Stimulated activated naive CD4-positive, alpha-beta T cell treated with Interleukin-2 at 50 U/mL for 16 hours (primary cell): Measurements from ENCODE around the gene KRTAP10-1.
"Not testable (repeated sequence)": the region's sequence is repeated elsewhere in the genome, so short reads cannot be mapped to it uniquely, and the experiment has no call there.

Experiments used
- DNase-seq: peaks from one replicate; lab custom pipeline; 2025; lab: John Stamatoyannopoulos, UW

The KRTAP10-1 gene

GRCh38 chr21:44515359-44516165 lies 24.4 kb downstream of the KRTAP10-1 start:
- no peak for DNase-seq

DNA sequence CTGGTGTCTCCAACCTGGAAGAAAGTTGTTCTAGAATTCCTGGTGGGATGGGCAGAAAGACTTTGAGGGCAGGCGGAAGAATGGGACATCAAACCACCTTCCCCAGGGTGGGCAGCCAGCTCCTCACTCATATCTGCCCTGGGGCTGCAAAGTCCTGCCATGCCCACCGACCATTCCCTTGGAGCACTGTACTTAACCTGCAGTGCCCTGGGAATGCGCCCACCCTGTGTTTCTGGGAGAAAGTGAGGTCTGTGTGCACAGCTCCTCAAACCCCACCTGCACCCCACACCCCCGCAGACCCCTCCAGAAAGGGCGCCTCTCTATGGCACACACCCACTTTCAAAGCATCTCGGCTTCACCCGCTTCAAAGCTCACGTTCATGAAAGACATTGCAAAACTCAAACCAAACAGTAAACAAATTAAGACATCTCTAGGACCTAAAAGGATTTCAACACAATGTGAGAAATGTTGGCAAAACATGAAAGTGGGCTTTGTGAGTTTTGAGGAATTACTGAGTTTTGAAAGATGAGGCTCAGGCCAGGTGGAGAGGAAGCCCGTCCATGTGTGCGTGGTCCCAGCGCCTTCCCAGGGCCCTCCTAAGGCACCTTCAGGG lies 25.1 kb downstream of the KRTAP10-1 start:
- no peak for DNase-seq

DNA sequence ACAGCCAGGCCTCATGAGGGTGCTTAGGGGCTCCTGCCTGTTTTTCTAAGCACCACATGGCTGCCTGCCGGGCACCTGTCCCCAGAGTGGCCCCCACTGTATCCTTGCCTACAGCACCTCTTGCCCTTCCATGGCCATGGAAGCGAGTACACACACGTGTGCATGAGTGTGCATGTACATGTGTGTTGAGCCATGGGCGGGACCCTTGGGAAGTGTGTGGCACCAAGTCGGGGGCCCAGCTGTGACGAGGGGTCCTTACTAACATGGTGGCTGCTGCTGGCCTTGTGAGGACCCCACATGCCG lies 25.8 kb downstream of the KRTAP10-1 start:
- DNase-seq = no peak

DNA sequence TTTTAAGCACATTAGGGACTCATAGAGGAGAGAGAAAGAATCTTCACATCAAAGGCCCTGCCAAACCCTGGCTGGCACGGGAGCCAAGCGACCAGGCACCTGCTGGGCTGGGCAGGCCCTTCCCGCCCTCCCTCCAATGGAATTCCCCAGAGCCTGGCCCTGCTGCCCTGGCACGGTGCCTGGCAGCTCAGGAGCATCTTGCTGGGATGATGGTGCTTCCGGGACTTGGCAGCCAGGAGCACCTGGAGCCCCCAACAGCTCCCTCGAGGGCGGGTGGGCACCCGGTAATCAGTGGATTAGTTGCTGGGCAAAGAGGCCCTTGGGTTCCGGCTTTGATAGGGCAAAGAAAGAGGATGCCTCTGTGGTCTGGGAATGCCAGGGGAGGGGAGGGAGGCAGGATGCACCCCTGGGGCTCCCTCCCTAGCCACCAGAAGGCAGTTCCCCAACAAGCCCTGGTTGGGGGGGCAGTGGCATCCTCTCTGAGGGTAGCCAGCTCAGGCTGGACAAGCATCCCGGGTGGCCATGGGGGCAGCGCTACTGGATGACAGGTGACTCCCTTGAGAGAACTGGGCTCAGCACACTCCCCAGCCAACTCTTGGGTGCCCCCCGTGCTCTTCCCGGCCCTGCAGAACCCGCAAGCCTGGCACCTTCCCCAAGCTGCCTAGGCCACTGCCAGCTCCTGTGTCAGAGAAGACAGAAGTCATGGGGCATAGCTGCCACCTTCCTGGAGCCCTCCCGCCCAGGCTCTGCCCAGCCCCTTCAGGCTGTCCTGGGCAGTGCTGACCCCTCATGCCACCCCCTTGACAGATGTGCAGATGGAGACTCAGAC lies 26.4 kb downstream of the KRTAP10-1 start:
- DNase-seq = no peak

DNA sequence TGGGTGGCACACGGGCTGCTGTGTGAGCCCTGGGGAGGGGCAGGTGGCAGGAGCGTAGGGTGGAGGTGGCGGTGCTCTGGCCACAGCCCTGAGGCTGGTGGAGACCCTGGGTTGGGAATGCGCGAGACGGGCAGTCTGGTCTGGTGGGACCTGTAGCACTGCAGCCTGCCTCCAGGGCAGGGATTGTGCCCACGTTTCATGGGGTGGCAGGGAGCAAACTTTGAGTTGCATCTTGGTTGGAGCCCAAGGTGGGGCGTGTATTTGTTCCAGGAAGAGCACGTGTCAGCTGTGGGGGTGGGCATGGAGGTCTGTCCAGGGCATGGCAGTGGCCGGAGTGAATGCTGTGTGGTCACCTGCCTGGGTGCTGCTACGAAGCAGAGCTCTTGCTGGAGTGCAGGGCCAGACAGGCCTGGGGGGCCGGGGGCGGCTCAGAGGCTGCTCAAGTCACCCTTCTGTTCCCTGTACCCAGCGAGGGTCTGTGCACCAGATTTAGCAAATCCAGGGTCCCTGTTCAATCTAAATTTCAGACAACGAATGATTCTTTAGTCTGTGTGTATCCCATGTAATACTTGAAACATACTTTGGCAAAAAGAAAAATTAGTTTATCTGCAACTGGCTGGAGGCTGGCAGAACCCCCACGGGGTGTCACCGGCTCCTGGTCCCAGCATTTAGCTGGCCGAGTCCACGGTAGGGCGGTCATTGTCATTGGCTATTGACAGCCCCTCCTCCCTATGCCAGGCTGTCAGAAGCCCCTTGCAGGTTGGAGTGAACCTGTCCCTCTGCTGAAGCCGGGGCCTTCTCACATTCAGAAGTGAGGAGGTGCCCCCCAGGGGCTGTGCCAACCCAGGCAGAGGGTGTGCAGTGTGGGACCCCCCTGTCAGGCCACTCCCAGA lies 27.3 kb downstream of the KRTAP10-1 start:
- no peak for DNase-seq

DNA sequence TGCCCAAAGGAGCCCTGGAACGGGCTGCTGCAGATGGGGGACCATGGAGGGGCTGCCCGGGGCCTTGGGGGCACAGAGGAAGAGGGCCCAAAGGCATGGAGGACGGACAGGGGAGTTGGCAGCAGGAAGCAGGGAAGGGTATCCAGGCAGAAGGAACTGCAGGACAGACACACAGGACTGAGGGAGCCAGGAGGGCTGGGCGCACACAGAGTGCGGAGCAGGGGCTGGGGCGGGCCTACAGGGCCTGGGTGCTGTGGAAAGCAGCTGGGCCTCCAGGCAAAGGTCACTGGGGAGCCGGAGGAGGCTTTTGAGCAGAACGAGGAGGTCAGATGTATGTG lies 28.1 kb downstream of the KRTAP10-1 start:
- DNase-seq = no peak

DNA sequence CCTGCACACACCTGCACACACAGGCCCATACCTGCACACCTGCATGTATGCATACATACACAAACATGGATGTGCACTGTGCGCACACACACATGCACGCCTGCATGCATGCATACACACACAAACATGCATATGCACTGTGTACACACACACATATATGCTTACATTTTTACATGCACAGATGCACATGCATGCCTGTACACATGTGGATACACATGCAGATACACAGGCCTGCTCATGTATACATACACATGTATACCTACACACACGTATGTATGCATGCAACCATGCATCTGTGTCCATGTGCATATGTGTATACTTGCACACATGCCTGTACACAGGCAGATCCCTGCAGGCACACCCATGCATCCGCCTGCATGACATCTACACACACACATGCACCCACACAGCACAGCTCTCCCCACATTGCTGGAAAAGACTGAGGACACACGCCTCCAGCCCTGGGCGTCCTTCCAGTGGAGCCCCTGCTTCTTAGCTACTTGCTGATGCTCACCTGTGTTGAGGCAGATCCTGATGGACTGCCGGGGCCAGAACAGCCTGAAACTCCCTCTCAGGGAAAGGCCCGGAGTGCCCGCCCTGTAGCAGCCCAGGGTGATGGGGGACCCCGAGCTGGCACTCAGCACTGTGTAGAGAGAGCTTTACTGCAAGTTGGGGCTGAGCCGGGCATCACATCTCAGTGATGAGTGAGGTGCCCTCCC lies 28.6 kb downstream of the KRTAP10-1 start:
- DNase-seq = no peak

- DNase-seq = peak; percentile 59
Observed at GRCh38 chr21:44510508-44511218, 29.3 kb downstream of the KRTAP10-1 start.

DNA sequence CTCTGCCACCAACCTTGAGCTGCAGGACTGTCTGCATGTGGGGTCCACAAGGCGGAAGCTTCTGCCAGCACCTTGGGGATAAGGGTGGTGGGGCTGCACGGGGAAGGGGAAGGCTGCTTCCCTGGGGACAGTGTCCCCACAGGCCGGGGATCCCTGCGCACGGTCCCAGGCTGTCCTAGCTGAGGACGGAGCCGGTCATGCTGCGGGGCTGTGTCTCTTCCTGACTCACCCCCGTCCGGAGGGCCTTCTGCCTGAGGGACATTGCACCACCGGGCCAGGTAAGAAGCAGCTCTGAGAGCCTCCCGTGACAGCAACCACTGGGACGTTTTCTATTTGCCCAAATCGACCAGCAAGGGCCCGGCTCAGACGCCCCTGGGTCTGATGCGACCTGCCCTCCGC lies 29.9 kb downstream of the KRTAP10-1 start:
- DNase-seq = no peak

DNA sequence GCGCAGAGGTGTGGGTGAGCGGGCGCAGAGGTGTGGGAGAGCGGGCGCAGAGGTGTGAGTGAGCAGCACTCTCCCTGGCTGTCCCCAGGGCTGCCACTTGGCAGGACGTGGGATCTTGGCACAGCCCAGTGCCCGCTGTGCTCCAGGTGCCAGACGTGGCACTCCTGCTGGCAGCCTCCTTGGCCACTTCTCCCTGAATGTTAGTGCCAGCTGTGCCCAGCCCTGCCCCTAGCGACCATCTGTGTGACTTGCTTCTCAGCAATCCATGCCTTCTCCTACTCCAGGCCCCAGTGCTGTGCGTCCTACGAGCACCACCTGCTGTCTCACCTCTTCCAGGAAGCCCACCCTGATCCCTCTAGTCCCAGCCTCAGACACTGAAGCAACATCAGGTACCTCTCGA lies 30.5 kb downstream of the KRTAP10-1 start:
- no peak for DNase-seq

GRCh38 chr21:44508711-44509445 lies 31.1 kb downstream of the KRTAP10-1 start:
- no peak for DNase-seq

DNA sequence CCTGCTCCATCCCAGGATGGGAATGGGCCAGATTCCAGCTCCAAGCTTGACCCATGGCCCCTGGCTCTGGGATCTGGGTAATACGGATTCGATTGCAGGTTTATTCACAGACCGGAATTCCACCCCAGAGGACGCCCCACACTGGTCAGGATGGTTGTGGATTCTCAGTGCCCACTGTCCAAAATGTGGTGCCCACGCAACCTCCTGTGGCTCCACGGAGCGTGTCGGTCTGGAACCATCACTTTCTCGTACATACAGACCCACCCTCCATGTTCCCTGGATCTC lies 31.6 kb downstream of the KRTAP10-1 start:
- DNase-seq = no peak

DNA sequence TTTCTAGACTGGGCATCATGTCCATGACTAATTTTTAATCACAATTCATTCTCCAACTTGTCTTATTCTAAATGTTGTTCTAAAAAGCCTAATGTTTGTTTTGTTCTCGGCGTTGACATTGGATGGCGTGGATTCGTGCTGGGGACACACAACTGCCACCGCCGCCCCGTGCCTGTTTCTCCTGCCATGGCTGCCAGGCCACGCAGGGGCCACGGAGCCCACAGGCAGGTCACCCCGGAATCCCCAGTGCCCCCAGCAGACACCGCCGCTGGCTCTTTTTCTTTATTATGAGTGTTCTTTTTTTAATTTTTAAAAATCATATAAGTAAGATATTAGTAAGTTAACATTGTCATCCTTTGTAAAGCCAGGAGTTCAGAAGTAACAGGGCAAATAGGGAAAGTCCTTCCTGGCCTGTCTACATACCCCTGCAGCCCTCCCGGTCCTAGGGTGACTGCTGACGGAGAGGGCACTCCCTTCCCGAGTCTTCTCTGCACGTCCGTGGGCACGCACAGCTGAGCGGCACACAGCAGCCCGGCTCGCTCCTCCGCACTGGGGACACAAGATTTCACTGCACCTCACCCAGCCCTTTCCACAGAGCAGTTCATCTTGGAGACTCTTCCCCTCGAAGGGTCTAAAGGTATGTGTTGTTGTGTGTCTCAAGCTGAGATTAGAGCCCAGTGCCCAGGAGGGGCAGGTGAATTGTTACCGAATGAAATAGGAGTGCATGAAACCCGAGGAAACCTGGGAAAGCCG lies 32.1 kb downstream of the KRTAP10-1 start:
- no peak for DNase-seq

GRCh38 chr21:44506279-44507255 lies 33.4 kb downstream of the KRTAP10-1 start:
- no peak for DNase-seq

DNA sequence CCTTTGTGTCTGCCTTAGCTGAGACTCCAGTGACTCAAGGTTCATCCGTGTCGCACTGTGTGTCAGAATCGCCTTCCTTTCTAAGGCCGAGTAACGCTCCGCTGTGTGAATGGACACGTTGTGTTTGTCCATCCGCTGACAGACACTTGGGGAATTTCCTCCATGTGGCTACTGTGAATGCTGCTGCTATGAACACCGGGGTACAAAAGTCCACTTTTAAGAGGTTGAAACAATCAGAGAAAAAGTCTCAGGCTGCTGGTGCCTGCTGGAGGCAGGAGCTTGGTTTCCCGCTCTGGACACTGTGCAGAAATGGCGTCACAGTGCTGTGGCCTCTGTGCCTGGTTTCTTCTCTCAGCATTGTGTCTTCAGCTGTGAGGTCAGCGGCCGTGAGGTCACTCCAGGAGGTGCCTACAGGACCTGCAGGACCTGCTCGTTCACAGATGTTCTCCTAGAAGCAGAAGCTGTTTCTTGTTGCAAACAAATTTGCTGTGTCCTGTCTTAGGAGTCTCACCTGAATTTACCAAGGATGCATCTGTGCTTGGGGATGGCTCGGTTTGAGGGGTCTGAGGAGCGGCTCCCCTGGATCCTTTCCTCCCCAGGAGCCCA lies 34.2 kb downstream of the KRTAP10-1 start:
- DNase-seq = no peak

DNA sequence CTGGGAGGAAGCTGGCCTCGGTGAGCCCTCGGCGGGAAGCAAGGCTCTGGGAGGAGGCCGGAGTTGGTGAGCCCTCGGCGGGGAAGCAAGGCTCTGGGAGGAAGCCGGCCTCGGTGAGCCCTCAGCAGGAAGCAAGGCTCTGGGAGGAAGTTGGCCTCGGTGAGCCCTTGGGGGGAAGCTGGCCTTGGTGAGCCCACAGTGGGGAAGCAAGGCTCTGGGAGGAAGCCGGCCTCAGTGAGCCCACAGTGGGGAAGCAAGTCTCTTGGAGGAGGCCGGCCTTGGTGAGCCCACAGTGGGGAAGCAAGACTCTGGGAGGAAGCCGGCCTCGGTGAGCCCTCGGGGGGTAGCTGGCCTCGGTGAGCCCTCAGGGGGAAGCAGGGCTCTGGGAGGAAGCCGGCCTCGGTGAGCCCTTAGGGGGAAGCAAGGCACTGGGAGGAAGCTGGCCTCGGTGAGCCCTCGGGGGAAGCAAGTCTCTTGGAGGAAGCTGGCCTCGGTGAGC lies 36.0 kb downstream of the KRTAP10-1 start:
- DNase-seq = no peak

- DNase-seq = not testable (repeated sequence)
Observed at GRCh38 chr21:44503006-44503889, 36.7 kb downstream of the KRTAP10-1 start.
